HG03135 (cell line): ENCODE results near the gene NCDN.

Source experiments
- ATAC-seq: cut with Tn5 transposase; IDR thresholded peaks from one replicate; pipeline ENCODE4 v1.9.1; 2021; ENCODE audit warnings: mild to moderate bottlenecking, moderate library complexity; ENCODE audit not compliant: unreplicated experiment

Gene NCDN

GRCh38 chr1:35589516-35590427 is 32.2 kb downstream of the NCDN start:
- no peak for ATAC-seq

- ATAC-seq, result no peak
Measured at GRCh38 chr1:35590476-35591040, 33.0 kb downstream of the NCDN start.

GRCh38 chr1:35591211-35591610 is 33.6 kb downstream of the NCDN start:
- ATAC-seq, result no peak

- ATAC-seq, result no peak
Measured at GRCh38 chr1:35592991-35593769, 35.6 kb downstream of the NCDN start.

- no peak for ATAC-seq
Measured at GRCh38 chr1:35594005-35594760, 36.6 kb downstream of the NCDN start.

- no peak for ATAC-seq
Measured at GRCh38 chr1:35595684-35596083, 38.1 kb downstream of the NCDN start.

- no peak for ATAC-seq
Measured at GRCh38 chr1:35597870-35598269, 40.3 kb downstream of the NCDN start.

GRCh38 chr1:35598895-35599294 is 41.3 kb downstream of the NCDN start:
- no peak for ATAC-seq

GRCh38 chr1:35599411-35599810 is 41.8 kb downstream of the NCDN start:
- ATAC-seq, result no peak

- ATAC-seq, result no peak
Measured at GRCh38 chr1:35600593-35600992, 43.0 kb downstream of the NCDN start.

GRCh38 chr1:35603468-35603867 is 45.9 kb downstream of the NCDN start:
- no peak for ATAC-seq

GRCh38 chr1:35603941-35604340 is 46.3 kb downstream of the NCDN start:
- ATAC-seq, result no peak

GRCh38 chr1:35605071-35605866 is 47.7 kb downstream of the NCDN start:
- ATAC-seq, result no peak

GRCh38 chr1:35605867-35606182 is 48.2 kb downstream of the NCDN start:
- ATAC-seq, result no peak

- no peak for ATAC-seq
Measured at GRCh38 chr1:35611655-35612054, 54.1 kb downstream of the NCDN start.

- ATAC-seq, result no peak
Measured at GRCh38 chr1:35615440-35615839, 57.8 kb downstream of the NCDN start.
